NCI-H146 treated with DMSO at 0.1 percent for 48 hours (cell line): ENCODE results near the gene TEX44.
A peak's percentile ranks its signal among the peaks of the same experiment; 100 is the strongest.

Experiments
- DNase-seq: peaks from one replicate; lab custom pipeline; 2025; ENCODE audit not compliant: unreplicated experiment; lab: John Stamatoyannopoulos, UW

Gene TEX44

DNA sequence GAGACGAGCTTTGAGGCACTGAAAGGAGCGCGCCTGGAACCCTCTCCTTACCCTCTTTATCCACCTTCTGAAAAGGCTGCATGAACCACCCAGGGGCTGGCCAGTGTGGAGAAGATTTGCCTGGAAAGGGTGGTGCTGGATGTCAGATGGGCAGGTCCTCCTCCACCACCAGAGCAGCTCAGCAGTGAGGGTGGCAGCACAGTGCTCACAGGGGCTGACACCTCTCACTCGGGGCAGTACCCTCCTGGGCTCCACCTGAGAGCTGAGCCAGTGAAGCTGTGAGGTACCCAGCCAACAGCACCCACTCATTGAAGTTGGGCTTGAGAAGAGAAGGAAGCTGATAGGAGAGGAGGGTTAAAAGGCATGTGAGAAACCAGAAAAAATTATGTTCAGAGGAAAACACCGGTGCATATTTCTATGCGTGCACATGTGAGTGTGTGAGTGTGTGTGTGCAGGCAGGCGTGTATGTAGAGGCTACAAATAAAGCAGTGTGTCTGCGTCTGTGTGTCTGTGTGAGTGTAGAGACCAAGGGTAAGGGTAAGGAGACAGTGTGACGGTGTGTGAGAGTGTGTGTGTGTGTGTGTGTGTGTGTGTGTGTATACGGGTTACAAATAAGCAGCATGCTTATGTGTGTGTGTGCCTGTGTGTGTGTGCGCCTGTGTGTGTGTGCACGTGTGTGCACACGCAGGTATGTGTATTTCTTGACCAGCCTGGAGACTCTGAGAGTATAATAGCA is 40.7 kb downstream of the TEX44 start:
- DNase-seq, result no peak

DNA sequence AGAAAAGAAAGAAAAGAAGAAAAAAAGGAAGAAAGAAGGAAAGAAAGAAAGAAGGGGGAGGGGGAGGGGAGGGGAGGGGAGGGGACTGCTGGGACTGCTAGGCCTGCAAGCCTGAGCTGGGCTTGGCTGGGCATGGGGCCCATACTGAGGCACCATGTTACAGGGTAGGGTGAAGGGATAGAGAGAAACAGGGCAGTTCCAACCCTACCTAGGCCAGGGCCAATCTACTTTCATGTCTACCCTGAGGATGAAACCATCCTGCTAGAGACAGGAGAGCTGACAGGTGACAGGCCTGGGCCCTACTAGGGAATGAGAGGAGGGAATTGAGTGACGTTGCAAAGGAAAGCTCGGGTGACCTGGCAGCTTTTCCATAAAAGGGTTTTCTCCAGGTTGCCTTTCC is 41.7 kb downstream of the TEX44 start:
- DNase-seq, result no peak

DNA sequence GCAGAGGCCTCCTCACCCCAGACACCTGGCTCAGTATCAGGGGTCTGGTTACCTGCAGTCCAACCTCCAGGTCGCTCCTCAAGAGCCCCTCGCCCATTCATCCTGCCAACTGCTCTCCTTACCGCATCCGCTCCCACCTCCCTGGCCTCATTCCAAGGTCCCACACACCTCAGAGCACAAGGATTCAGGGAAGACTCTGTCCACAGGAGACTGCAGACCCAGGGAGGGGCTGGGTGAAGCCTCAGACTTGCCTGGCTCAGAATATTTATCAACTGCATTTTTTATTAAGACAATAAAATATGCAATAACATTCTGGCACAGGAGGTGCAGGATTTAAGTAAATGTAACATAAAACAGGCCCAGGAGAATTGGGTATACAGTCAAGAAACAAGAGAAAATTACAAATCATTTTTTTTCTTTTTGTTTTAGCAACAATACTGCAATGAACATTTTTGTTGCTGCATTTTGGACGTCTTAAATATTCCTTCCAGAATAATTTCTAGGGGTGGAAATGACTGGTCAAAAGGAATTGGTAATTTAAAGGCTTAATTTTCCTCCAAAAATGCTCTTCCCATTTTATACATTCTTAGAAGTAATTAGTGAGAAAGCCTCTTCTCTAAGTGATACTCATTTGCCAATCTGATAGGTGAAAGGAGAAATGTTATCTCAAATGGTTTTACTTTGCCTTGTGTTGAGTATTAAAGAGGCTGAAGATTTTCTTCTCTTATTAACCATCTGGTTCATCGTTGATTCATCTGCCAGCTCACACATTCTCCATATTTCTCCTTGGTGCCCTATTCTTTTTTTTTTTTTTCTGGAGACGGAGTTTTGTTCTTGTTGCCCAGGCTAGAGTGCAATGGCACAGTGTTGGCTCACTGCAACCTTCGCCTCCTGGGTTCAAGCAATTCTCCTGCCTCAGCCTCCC is 42.5 kb downstream of the TEX44 start:
- DNase-seq, result no peak

DNA sequence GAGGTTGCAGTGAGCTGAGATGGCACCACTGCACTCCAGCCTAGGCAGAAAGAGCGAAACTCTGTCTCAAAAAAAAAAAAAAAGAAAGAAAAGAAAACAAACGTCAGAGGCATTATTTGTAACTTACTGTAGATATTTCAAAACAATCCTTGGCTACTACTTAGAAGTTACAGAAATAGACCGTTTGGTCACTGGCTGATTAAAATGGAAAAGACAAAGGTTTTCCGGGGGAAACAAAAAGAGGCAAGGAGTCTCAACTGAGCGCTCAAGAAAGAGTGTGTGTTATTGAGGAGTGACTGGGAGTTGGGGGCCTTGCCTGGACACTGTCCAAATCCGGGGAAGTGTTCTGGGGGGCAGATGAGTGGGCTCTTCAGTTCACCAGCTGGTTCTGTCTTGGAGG is 47.6 kb downstream of the TEX44 start:
- no peak for DNase-seq

DNA sequence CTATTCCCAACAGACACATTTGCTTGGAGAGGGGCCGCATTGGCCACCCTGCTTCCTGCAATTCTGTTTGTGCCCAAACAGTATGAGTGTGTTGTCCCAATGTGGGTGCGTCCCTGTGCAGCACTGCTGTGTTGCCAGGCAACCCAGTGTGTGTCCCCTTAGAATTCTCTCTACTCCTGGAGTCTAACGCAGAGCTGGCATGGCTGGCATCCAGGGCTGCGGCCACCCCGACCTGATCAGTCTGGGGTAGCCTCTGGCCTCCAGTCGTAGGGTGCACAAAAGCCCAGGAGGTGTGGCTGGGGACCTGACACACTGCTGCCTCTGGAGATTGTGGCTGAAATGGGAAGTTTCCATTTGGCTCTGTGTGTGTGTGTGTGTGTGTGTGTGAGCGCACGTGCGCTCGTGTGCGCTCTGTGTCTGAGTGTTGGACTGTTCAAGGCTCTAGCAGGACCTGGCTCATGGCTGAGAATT is 48.0 kb downstream of the TEX44 start:
- DNase-seq, result no peak

DNA sequence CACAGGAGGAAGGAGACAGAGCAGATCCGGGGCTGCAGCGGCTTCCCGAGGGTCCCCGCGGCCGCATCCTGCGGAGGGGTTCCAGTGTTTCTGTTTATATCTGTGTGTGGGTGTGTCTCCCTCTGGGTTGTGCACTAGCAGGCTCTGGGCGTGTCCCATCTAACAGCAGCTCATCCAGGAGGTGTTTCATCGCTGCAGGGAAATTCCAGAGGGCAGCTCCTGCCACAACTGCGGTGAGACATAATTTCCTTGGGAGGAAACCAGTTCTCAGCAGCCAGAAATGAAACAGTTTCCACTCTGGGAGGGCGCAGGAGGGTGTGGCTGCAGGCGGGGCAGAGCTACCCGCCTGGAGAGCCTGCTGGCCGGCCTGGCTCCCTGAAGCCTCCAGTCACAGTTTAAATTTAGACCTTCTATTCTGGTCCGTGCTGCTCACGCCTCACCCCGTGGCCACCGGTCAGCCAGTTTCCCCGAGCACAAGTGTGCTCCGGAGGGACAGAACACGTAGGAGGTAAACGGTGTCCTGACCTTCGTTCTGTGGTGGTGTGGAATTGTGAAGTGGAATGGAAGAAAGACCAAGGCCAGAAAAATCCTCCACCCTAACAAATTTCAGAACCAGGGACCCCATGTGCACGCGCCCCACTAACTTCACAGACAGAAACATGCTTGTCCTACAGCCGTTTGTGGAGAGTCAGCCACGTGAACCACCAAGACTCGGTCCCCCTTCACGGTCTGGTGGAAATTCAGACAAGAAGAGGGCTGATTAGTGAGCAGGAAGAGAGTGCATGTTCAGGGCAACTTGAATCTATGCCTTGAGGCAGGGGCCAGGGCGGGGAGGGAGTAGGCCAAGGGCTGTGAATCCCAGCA is 50.2 kb downstream of the TEX44 start:
- peak; percentile 28 for DNase-seq

DNA sequence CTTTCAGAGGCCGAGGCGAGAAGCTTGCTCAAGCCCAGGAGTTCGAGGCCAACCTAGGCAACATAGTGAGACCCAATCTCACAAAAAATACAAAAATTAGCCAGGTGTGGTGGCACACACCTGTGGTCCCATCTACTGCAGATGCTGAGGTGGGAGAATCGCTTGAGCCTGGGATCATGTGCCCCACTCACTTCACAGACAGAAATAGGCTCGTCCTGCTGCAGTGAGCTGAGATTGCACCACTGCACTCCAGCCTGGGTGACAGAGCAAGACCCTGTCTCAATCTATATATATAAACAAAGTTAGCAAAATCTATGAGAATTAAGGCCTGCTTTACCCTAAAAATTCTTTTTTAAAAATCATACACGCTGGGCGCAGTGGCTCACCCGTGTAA is 50.8 kb downstream of the TEX44 start:
- DNase-seq, result no peak
